Measurements from ENCODE around the gene ESRRG.

DNA sequence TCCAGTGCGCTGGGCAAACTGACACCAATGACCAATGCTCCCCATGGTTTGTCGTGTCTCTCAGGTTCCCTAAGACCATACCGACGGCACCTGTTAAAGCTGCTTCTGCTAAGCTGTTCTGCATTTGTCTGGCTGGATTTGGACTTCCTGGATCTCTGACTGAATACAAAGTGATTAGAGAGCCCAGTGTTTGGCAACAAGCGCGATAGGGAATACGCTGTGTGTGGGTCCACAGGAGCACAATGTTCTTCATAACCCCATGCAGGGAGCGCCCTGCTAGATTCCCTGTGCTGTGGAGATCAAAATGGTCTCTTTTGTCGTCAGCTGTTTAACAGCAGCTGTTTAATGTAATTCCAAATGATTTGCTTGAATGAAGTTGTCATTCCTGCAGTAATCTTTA lies 26.0 kb upstream of the ESRRG start:
- TF ChIP-seq, protein P1, sequence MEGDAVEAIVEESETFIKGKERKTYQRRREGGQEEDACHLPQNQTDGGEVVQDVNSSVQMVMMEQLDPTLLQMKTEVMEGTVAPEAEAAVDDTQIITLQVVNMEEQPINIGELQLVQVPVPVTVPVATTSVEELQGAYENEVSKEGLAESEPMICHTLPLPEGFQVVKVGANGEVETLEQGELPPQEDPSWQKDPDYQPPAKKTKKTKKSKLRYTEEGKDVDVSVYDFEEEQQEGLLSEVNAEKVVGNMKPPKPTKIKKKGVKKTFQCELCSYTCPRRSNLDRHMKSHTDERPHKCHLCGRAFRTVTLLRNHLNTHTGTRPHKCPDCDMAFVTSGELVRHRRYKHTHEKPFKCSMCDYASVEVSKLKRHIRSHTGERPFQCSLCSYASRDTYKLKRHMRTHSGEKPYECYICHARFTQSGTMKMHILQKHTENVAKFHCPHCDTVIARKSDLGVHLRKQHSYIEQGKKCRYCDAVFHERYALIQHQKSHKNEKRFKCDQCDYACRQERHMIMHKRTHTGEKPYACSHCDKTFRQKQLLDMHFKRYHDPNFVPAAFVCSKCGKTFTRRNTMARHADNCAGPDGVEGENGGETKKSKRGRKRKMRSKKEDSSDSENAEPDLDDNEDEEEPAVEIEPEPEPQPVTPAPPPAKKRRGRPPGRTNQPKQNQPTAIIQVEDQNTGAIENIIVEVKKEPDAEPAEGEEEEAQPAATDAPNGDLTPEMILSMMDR (IDR thresholded peaks at IDR 0.05), result no peak
- TF ChIP-seq POLR2A (IDR thresholded peaks at IDR 0.05), result no peak
